HepG2 (cell line): ENCODE results near the gene BMI1. TPM values are rescaled to one million over a fixed set of nuclear protein-coding genes. Genes with fewer than 3 reads are reported as not detected.

Experiments
- AHDC1 ChIP-seq: sonication (generic); formaldehyde crosslinking; IDR thresholded peaks from 2 replicates; pipeline ENCODE4 v1.5.1; 2020; ENCODE audit warnings: mild to moderate bottlenecking, missing genetic modification reagents, borderline replicate concordance
- ARNT2 ChIP-seq: sonication (generic); formaldehyde crosslinking; IDR thresholded peaks from 2 replicates; pipeline ENCODE4 v1.8.0; 2022; ENCODE audit warnings: mild to moderate bottlenecking, low read depth, missing genetic modification reagents, moderate library complexity
- ELF4 ChIP-seq: sonication (generic); formaldehyde crosslinking; IDR thresholded peaks from 2 replicates; pipeline ENCODE4 v1.5.0; 2020; ENCODE audit warnings: missing genetic modification reagents, mild to moderate bottlenecking, moderate library complexity, borderline replicate concordance
- GFI1 ChIP-seq: sonication (generic); formaldehyde crosslinking; IDR thresholded peaks from 2 replicates; pipeline ENCODE4 v1.5.0; 2020; ENCODE audit warnings: missing genetic modification reagents, mild to moderate bottlenecking, borderline replicate concordance
- HCFC1 ChIP-seq: fragments of 150-350 bp; IDR thresholded peaks from 2 replicates; pipeline ENCODE4 v1.6.1; 2014; ENCODE audit warnings: low read depth, low read length
- NR0B2 ChIP-seq: sonication (generic); formaldehyde crosslinking; IDR thresholded peaks from 2 replicates; pipeline ENCODE4 v1.4.0; 2020; ENCODE audit warnings: mild to moderate bottlenecking, missing genetic modification reagents
- RFX3 ChIP-seq: IDR thresholded peaks from 2 replicates; pipeline ENCODE4 v1.6.1; 2016; ENCODE audit warnings: missing biosample characterization, missing genetic modification reagents
- ZBTB10 ChIP-seq: sonication (generic); formaldehyde crosslinking; IDR thresholded peaks from 2 replicates; pipeline ENCODE4 v1.4.0; 2020; ENCODE audit warnings: missing genetic modification reagents, borderline replicate concordance
- ZFP1 ChIP-seq: IDR thresholded peaks from 2 replicates; pipeline ENCODE4 v1.6.1; 2016
- ZNF143 ChIP-seq: sonication (generic); formaldehyde crosslinking; IDR thresholded peaks from 2 replicates; pipeline ENCODE4 v1.4.0; 2020; ENCODE audit warnings: missing genetic modification reagents
- ZNF230 ChIP-seq: sonication (generic); formaldehyde crosslinking; IDR thresholded peaks from 2 replicates; pipeline ENCODE4 v1.4.0; 2020; ENCODE audit warnings: mild to moderate bottlenecking, missing genetic modification reagents
- ZNF275 ChIP-seq: sonication (generic); formaldehyde crosslinking; IDR thresholded peaks from 2 replicates; pipeline ENCODE4 v1.8.0; 2022; ENCODE audit warnings: missing genetic modification reagents, mild to moderate bottlenecking, inconsistent platforms, borderline replicate concordance
- ZNF362 ChIP-seq: sonication (generic); formaldehyde crosslinking; IDR thresholded peaks from 2 replicates; pipeline ENCODE4 v1.4.0; 2020; ENCODE audit warnings: missing genetic modification reagents, mild to moderate bottlenecking, borderline replicate concordance
- ZNF567 ChIP-seq: sonication (generic); formaldehyde crosslinking; IDR thresholded peaks from 2 replicates; pipeline ENCODE4 v1.8.1; 2023; ENCODE audit warnings: mild to moderate bottlenecking, missing genetic modification reagents, borderline replicate concordance
- ZNF616 ChIP-seq: sonication (generic); formaldehyde crosslinking; IDR thresholded peaks from 2 replicates; pipeline ENCODE4 v1.5.0; 2020; ENCODE audit warnings: low read depth, mild to moderate bottlenecking, missing genetic modification reagents
- polyA plus RNA-seq, 8 experiments: library from polyadenylated mRNA; depleted of rRNA in 3 of 8; stranded (reverse) in 7 of 8; unstranded in 1 of 8; fragments of >200 nt; fragmentation: Illumina TruSeq in 4 of 8; extraction: Trizol in 4 of 8; gene quantifications; 2 replicates each; pipeline versions ENCODE4 v1.2.1 to v1.2.3, GENCODE V29; 2011 to 2016; ENCODE audit warnings: low read depth in 4 of 8, missing spikeins in 1 of 8, mixed read lengths in 1 of 8; ENCODE audit not compliant: insufficient read depth in 1 of 8
- total RNA-seq, 5 experiments: library from RNA; depleted of rRNA; stranded (reverse); fragments of >200 nt; fragmentation: Illumina TruSeq; extraction: Trizol; gene quantifications; 2 replicates each; pipeline ENCODE4 v1.2.3, GENCODE V29; 2016; ENCODE audit warnings: low read depth in 1 of 5
- TF ChIP-seq, protein P1 (sequence below): sonication (generic); formaldehyde crosslinking; IDR thresholded peaks from 2 replicates; pipeline ENCODE4 v1.5.0; 2020; ENCODE audit warnings: mild to moderate bottlenecking, low read depth, missing genetic modification reagents, borderline replicate concordance

Gene BMI1
- total and polyA plus RNA-seq, 2 of the 13 experiments (the other 11 are each of a cell fraction or from before 2014, with no cell fraction given): 30.5 to 44.0 TPM

GRCh38 chr10:22316286-22317075 lies 4.4 kb upstream of the BMI1 start, which contains the start of gene COMMD3 (continued):
- TF ChIP-seq, protein P1, sequence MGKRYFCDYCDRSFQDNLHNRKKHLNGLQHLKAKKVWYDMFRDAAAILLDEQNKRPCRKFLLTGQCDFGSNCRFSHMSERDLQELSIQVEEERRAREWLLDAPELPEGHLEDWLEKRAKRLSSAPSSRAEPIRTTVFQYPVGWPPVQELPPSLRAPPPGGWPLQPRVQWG (CRISPR knock-in tag): no peak
- TF ChIP-seq ZFP1 (CRISPR knock-in tag) (no peak), RFX3 (CRISPR knock-in tag) (no peak; the same call in 1 of the 2 replicates), ZNF616 (0 out of 2 replicates have a peak, but pooled peaks have one; percentile 51), ZNF567 (CRISPR knock-in tag) (no peak), ELF4 (CRISPR knock-in tag) (no peak), GFI1 (CRISPR knock-in tag) (no peak), AHDC1 (CRISPR knock-in tag) (no peak), ZNF362 (CRISPR knock-in tag) (0 out of 2 replicates have a peak, but pooled peaks have one; percentile 20), ZBTB10 (CRISPR knock-in tag) (no peak), ZNF143 (CRISPR knock-in tag) (no peak), NR0B2 (CRISPR knock-in tag) (no peak; the same call in 1 of the 2 replicates), ZNF230 (CRISPR knock-in tag) (no peak), ARNT2 (CRISPR knock-in tag) (peak; percentile 69), ZNF275 (no peak), HCFC1 (peak; percentile 7; the same call in 1 of the 2 replicates)
